ENCODE results near the gene SH2B3. TPM values are rescaled to one million over a fixed set of nuclear protein-coding genes. Genes with fewer than 3 reads are reported as not detected.
A peak's percentile ranks its signal among the peaks of the same experiment; 100 is the strongest.

The SH2B3 gene
- total RNA-seq, 1 experiment from 2014 or later: 40.3 TPM

GRCh38 chr12:111448266-111448830 lies 42.6 kb downstream of the SH2B3 start:
- no peak overlapping the region for H3K9ac ChIP-seq (ENCODE audit: extremely low read depth, insufficient read length, low read length)
- Mint-ChIP-seq H3K4me1 (peaks cover 12 to 16% of the 10 kb centered on the region in 2 experiments), H3K27me3 (ENCODE audit: low read depth) (no peaks in the 10 kb centered on the region), H3K27ac (peak overlapping the region; percentile 71 to 81 (median 74); a peak in 5 of 7 replicates), H3K4me3 (no peak overlapping the region), H3K9me3 (no peaks in the 10 kb centered on the region), H3K36me3 (ENCODE audit: insufficient read depth in 1 of 3, low read depth in 3 of 3) (peaks cover 22 to 64% (median 53%) of the 10 kb centered on the region in 3 experiments; a peak in 6 of 7 replicates)
- no peaks in the 10 kb centered on the region for H3K79me2 ChIP-seq (ENCODE audit: insufficient read depth, low read length)
- no peak overlapping the region for H4K5ac ChIP-seq (ENCODE audit: insufficient read length, low read depth, low read length)
- TF ChIP-seq, protein P1, sequence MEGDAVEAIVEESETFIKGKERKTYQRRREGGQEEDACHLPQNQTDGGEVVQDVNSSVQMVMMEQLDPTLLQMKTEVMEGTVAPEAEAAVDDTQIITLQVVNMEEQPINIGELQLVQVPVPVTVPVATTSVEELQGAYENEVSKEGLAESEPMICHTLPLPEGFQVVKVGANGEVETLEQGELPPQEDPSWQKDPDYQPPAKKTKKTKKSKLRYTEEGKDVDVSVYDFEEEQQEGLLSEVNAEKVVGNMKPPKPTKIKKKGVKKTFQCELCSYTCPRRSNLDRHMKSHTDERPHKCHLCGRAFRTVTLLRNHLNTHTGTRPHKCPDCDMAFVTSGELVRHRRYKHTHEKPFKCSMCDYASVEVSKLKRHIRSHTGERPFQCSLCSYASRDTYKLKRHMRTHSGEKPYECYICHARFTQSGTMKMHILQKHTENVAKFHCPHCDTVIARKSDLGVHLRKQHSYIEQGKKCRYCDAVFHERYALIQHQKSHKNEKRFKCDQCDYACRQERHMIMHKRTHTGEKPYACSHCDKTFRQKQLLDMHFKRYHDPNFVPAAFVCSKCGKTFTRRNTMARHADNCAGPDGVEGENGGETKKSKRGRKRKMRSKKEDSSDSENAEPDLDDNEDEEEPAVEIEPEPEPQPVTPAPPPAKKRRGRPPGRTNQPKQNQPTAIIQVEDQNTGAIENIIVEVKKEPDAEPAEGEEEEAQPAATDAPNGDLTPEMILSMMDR (conservative IDR thresholded peaks at IDR 0.05): no peak
- no peak overlapping the region for H2BK120ac ChIP-seq (ENCODE audit: low read depth, low read length, poor library complexity, severe bottlenecking)
- no peak overlapping the region for H3K23ac ChIP-seq (ENCODE audit: insufficient read length, low read depth, low read length)
- no peak overlapping the region for H2AFZ ChIP-seq (ENCODE audit: low read length)
- no peak overlapping the region for H4K8ac ChIP-seq (replicated peaks; ENCODE audit: insufficient read length, low read depth, low read length)
- H3K79me1 ChIP-seq (ENCODE audit: insufficient read depth, low read depth, low read length, poor library complexity, severe bottlenecking): no peaks in the 10 kb centered on the region
- H2BK5ac ChIP-seq (ENCODE audit: insufficient read length, low read length): no peak overlapping the region
- no peak overlapping the region for H2BK20ac ChIP-seq (ENCODE audit: low read depth, low read length, poor library complexity, severe bottlenecking)
- H4K20me1 ChIP-seq (ENCODE audit: control insufficient read depth, insufficient read depth, insufficient read length): no peaks in the 10 kb centered on the region
- H3K9me3 ChIP-seq (ENCODE audit: control insufficient read depth, low read depth, low read length): no peaks in the 10 kb centered on the region
- H3K14ac ChIP-seq (ENCODE audit: insufficient read depth, low read length): no peak overlapping the region
- no peak overlapping the region for H2BK12ac ChIP-seq (ENCODE audit: insufficient read length, low read depth, low read length)
- no peaks in the 10 kb centered on the region; the same call in 1 of the 2 replicates for H3K4me1 ChIP-seq (ENCODE audit: insufficient read depth, low read length)
- no peak overlapping the region for H3K56ac ChIP-seq (ENCODE audit: insufficient read length, low read depth, low read length)
- H4K91ac ChIP-seq (ENCODE audit: insufficient read length, low read depth, low read length): no peak overlapping the region
- DNase-seq: no peak
- no peak overlapping the region for H2AK5ac ChIP-seq (ENCODE audit: insufficient read length, low read length)
- no peak overlapping the region for H3K27ac ChIP-seq (ENCODE audit: insufficient read length, low read depth, low read length)
- no peak overlapping the region for H3K4me2 ChIP-seq (ENCODE audit: insufficient read depth, insufficient read length, low read length)
- WGBS (ENCODE audit: extremely low coverage, insufficient read length, low lambda C conversion rate): no CpG with 5 or more reads among the region's 9 CpGs
- no peak overlapping the region for H3T11ph ChIP-seq (ENCODE audit: low read length)
- no peaks in the 10 kb centered on the region for H3K23me2 ChIP-seq (ENCODE audit: insufficient read length, low read depth, low read length, poor library complexity, severe bottlenecking)
- H3K27me3 ChIP-seq (ENCODE audit: insufficient read depth, low read length): no peaks in the 10 kb centered on the region
- H3K18ac ChIP-seq (ENCODE audit: insufficient read length, low read depth, low read length): no peak overlapping the region
- no peak overlapping the region for H2BK15ac ChIP-seq (ENCODE audit: low read depth, low read length)
- H3K4ac ChIP-seq (ENCODE audit: low read depth, low read length): no peak overlapping the region

Measured in H9 (cell line).